GM12878 (cell line): Measurements from ENCODE around the gene NF1. TPM values are rescaled to one million over a fixed set of nuclear protein-coding genes. Genes with fewer than 3 reads are reported as not detected.

Experiments
- ATAC-seq: fragments of 200-7000 bp; cut with Tn5 transposase; 3 replicates; pipeline ENCODE4 v1.9.1; 2020; ENCODE audit warnings: mild to moderate bottlenecking, moderate library complexity
- BruUV-seq: library from RNA; stranded (reverse); fragments of 400-500 nt; replicated peaks from 2 replicates; lab custom pipeline; 2021; lab: Mats Ljungman, UMichigan
- CTCF ChIA-PET: fragments of 300-600 bp; sonication (Branson Sonifier 250); formaldehyde crosslinking; extraction: SDS; loops from one replicate; lab custom pipeline; 2021; ENCODE audit warnings: inconsistent platforms; lab: Yijun Ruan, JAX
- POLR2A ChIA-PET: fragments of 350-600 bp; formaldehyde crosslinking; extraction: SDS; loops from one replicate; lab custom pipeline; 2021; ENCODE audit warnings: inconsistent platforms; lab: Charles Lee
- RAD21 ChIA-PET: fragments of 300-600 bp; sonication (Branson Sonifier 250); formaldehyde crosslinking; loops from one replicate; lab custom pipeline; 2023; ENCODE audit warnings: antibody characterized with exemption; ENCODE audit not compliant: unreplicated experiment; lab: Charles Lee
- SMC1A ChIA-PET: fragments of 300-600 bp; sonication (Branson Sonifier 250); formaldehyde crosslinking; loops from one replicate; lab custom pipeline; 2023; ENCODE audit not compliant: unreplicated experiment, uncharacterized antibody; lab: Charles Lee
- DNase-seq: peaks from one replicate; pipeline ENCODE4 v3.0.0-alpha.2; 2011; ENCODE audit warnings: low read depth, low spot score
- FAIRE-seq: peaks from 3 replicates; lab custom pipeline; 2011; peaks lifted over from hg19 to GRCh38; lab: Jason Lieb, UNC
- H2AFZ ChIP-seq: 2 replicates; pipeline ENCODE4 v1.6.0; 2011; ENCODE audit warnings: low read depth, low read length, control low read depth; ENCODE audit not compliant: control insufficient read depth
- H3K27ac ChIP-seq: 2 replicates; pipeline ENCODE4 v1.5.1; 2011; ENCODE audit warnings: control low read depth; ENCODE audit not compliant: control insufficient read depth, insufficient read depth
- H3K27me3 ChIP-seq, 2 experiments: replicated peaks in 1 of 2; 2 replicates each; pipeline versions ENCODE4 v1.6.0 to v1.6.1; 2011; ENCODE audit warnings: low read length in 1 of 2; ENCODE audit not compliant: control insufficient read depth in 2 of 2, insufficient read depth in 2 of 2
- H3K36me3 ChIP-seq, 2 experiments: 2 replicates each; pipeline ENCODE4 v1.5.1; 2011; ENCODE audit warnings: low read length in 1 of 2; ENCODE audit not compliant: control insufficient read depth in 2 of 2, insufficient read depth in 2 of 2
- H3K4me1 ChIP-seq: 2 replicates; pipeline ENCODE4 v1.6.1; 2011; ENCODE audit warnings: mild to moderate bottlenecking, low read length, moderate library complexity, mixed read lengths; ENCODE audit not compliant: control insufficient read depth, insufficient read depth
- H3K4me2 ChIP-seq: 2 replicates; pipeline ENCODE4 v1.6.0; 2011; ENCODE audit warnings: control low read depth; ENCODE audit not compliant: control insufficient read depth, insufficient read depth
- H3K4me3 ChIP-seq: fragments of 200-600 bp; sonication (generic); 2 replicates; pipeline ENCODE4 v1.5.1; 2016
- H3K79me2 ChIP-seq: 2 replicates; pipeline ENCODE4 v1.6.0; 2011; ENCODE audit warnings: low read length; ENCODE audit not compliant: control insufficient read depth, insufficient read depth
- H3K9ac ChIP-seq: 2 replicates; pipeline ENCODE4 v1.8.0; 2011; ENCODE audit warnings: low read length, control low read depth, mixed read lengths; ENCODE audit not compliant: control insufficient read depth, insufficient read depth
- H3K9me3 ChIP-seq: replicated peaks from 3 replicates; pipeline ENCODE4 v1.5.1; 2011; ENCODE audit warnings: mild to moderate bottlenecking, low read length; ENCODE audit not compliant: control insufficient read depth, insufficient read depth
- H4K20me1 ChIP-seq: 2 replicates; pipeline ENCODE4 v1.6.0; 2011; ENCODE audit not compliant: control insufficient read depth, insufficient read depth
- ATF3 ChIP-seq: IDR thresholded peaks from 2 replicates; pipeline ENCODE4 v1.6.1; 2011; ENCODE audit warnings: low read depth, mild to moderate bottlenecking, low read length, moderate library complexity, borderline replicate concordance; ENCODE audit errors: extremely low read depth
- ATF7 ChIP-seq: fragments of 450-650 bp; IDR thresholded peaks from 2 replicates; pipeline ENCODE4 v1.6.1; 2016; ENCODE audit warnings: low read depth, mild to moderate bottlenecking
- E2F8 ChIP-seq: fragments of 450-650 bp; IDR thresholded peaks from 2 replicates; pipeline ENCODE4 v1.6.1; 2018; ENCODE audit warnings: mild to moderate bottlenecking, low read depth, moderate library complexity; ENCODE audit not compliant: partially characterized antibody
- ELK1 ChIP-seq: IDR thresholded peaks from 2 replicates; pipeline ENCODE4 v1.6.1; 2012; ENCODE audit warnings: low read depth, low read length, improper control_type of control experiment
- IRF3 ChIP-seq: fragments of 450-650 bp; IDR thresholded peaks from 2 replicates; pipeline ENCODE4 v1.6.1; 2014; ENCODE audit warnings: mild to moderate bottlenecking
- KAT2A ChIP-seq: conservative IDR thresholded peaks from 2 replicates; pipeline ENCODE4 v1.6.1; 2011; ENCODE audit warnings: low read depth, low read length; ENCODE audit not compliant: control insufficient read depth
- LARP7 ChIP-seq: fragments of 450-650 bp; IDR thresholded peaks from 2 replicates; pipeline ENCODE4 v1.6.1; 2017; ENCODE audit warnings: mild to moderate bottlenecking
- MEF2A ChIP-seq: IDR thresholded peaks from 2 replicates; pipeline ENCODE4 v1.6.1; 2011; ENCODE audit warnings: low read depth, mild to moderate bottlenecking, low read length, moderate library complexity; ENCODE audit not compliant: insufficient read depth
- SMARCA5 ChIP-seq: fragments of 450-650 bp; IDR thresholded peaks from 2 replicates; pipeline ENCODE4 v1.6.1; 2017; ENCODE audit warnings: mild to moderate bottlenecking
- SPI1 ChIP-seq: IDR thresholded peaks from 2 replicates; pipeline ENCODE4 v1.6.1; 2011; ENCODE audit warnings: low read depth, mild to moderate bottlenecking, low read length, moderate library complexity, borderline replicate concordance; ENCODE audit not compliant: insufficient read depth
- YY1 ChIP-seq: IDR thresholded peaks from 2 replicates; pipeline ENCODE4 v1.6.1; 2011; ENCODE audit warnings: low read depth, mild to moderate bottlenecking, low read length
- ZNF207 ChIP-seq: fragments of 450-650 bp; IDR thresholded peaks from 2 replicates; pipeline ENCODE4 v1.6.1; 2014; ENCODE audit warnings: antibody characterized with exemption, mild to moderate bottlenecking, borderline replicate concordance
- WGBS: methylation state at CpG from one replicate; pipeline ENCODE4 v1.1.6; 2016; ENCODE audit warnings: low lambda C conversion rate; ENCODE audit not compliant: insufficient replicate concordance, insufficient coverage; ENCODE audit errors: missing lambda C conversion rate; 5-methylcytosine and 5-hydroxymethylcytosine counted together
- in situ Hi-C: fragments of 300-500 bp; cut with MboI; formaldehyde crosslinking; loops from 9 replicates; pipeline ENCODE4 v1.14.3; 2018; ENCODE audit warnings: mixed read lengths
- intact Hi-C: fragments of 100-400 bp; cut with micrococcal nuclease; formaldehyde crosslinking; loops from one replicate; pipeline ENCODE4 v1.14.2; 2022; ENCODE audit not compliant: unreplicated experiment
- polyA plus RNA-seq, 11 experiments: library from polyadenylated mRNA; depleted of rRNA in 4 of 11; unstranded in 6 of 11; stranded (reverse) in 5 of 11; fragments of >200 nt; fragmentation: Nextera tagmentation in 4 of 11; fragmentation: Illumina TruSeq in 1 of 11; extraction: Ambion mirVana in 4 of 11; extraction: Trizol in 1 of 11; gene quantifications; 1 replicate in 1 of 11; 2 replicates in 10 of 11; pipeline versions ENCODE4 v1.2.1 to v1.2.3, GENCODE V29; 2011 to 2016; ENCODE audit warnings: inconsistent platforms in 2 of 11, missing spikeins in 2 of 11, low read depth in 1 of 11
- total RNA-seq, 4 experiments: library from RNA; depleted of rRNA in 3 of 4; stranded (reverse); fragments of >200 nt in 3 of 4; fragmentation: Illumina TruSeq in 1 of 4; extraction: Trizol in 1 of 4; gene quantifications; 2 replicates each; pipeline versions ENCODE4 v1.2.1 to v1.2.3, GENCODE V29; 2013 to 2021

The NF1 gene
- total and polyA plus RNA-seq, 10 of the 15 experiments (the other 5 are each of a cell fraction or from before 2014, with no cell fraction given), result 2.5 to 31.8 (median 16.6) TPM

DNA sequence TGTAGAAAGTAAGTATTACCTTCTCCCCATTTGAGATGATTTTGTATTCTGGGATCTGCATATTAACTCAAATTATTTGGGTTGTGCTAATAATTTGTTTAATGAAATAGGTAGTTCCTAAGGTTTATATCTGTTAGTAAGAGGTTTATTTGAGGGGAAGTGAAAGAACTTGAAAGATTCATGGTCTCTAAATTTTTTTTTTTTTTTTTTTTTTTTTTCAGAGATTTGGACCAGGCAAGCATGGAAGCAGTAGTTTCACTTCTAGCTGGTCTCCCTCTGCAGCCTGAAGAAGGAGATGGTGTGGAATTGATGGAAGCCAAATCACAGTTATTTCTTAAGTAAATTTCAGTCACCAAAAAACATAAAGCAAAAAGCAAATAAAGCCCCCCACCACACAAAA lies 137.1 kb downstream of the NF1 start (continued):
- TF ChIP-seq E2F8, result no peak
- no peak for TF ChIP-seq KAT2A

DNA sequence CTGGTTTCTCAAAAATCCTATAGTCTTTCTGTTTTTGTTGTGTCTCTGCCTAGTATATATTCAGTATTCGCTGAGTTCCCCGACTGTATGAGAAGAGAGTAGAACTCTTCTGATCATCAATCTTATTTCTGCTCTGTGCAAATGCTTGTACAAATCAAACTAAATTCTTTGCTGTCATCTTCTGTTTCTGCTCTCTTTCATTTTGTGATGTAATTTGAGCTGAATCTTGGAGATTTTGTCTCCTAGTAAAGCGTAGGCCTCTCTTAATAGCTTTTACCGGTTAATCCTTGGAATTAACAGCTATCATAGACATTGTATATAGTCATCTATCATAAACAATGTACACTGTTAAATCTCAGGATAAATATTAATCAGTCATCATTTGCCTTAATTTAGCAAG lies 140.3 kb downstream of the NF1 start:
- Histone ChIP-seq H3K9ac (no peak overlapping the region), H3K4me3 (no peak overlapping the region), H2AFZ (no peak overlapping the region), H3K27me3 (no peaks in the 10 kb centered on the region), H3K4me1 (no peaks in the 10 kb centered on the region), H3K36me3 (peaks cover 2 to 18% of the 10 kb centered on the region in 2 experiments; a peak in 3 of 4 replicates), H4K20me1 (no peaks in the 10 kb centered on the region), H3K79me2 (no peaks in the 10 kb centered on the region), H3K4me2 (no peak overlapping the region), H3K9me3 (no peaks in the 10 kb centered on the region), H3K27ac (no peak overlapping the region)
- ChIA-PET SMC1A (interaction anchor here (0.8 to 2.2 kb wide), 4 partner anchors 15 to 371 kb away, joined by 3 to 9 read pairs (median 6); no protein-coding TSS in a partner anchor), CTCF (interaction anchor here (1.0 to 1.8 kb wide), 5 partner anchors 14 to 220 kb away, joined by 3 to 8 read pairs (median 4); no protein-coding TSS in a partner anchor), RAD21 (interaction anchor here (1.1 kb wide), 1 partner anchor 9 kb away, joined by 3 read pairs; no protein-coding TSS in a partner anchor), POLR2A (interaction anchor here (0.5 kb wide), 1 partner anchor 927 kb away, joined by 3 read pairs; no protein-coding TSS in a partner anchor)
- ATAC-seq, result no peak
- 95% methylated on average over 4 of the region's 4 CpGs for WGBS
- DNase-seq, result no peak
- intact Hi-C loops (no loop called here), in situ Hi-C loops (no loop called here)
- no TSS peak for BruUV-seq
- TF ChIP-seq MEF2A (no peak), ZNF207 (no peak), LARP7 (no peak), ELK1 (no peak), SMARCA5 (no peak), ATF7 (no peak), IRF3 (no peak), YY1 (no peak), ATF3 (no peak), SPI1 (no peak)
- FAIRE-seq, result no peak
